GM10266 (cell line): ENCODE measurements around the gene HJV.
"Not testable (repeated sequence)": the region's sequence is repeated elsewhere in the genome, so short reads cannot be mapped to it uniquely, and the experiment has no call there.

Experiments used
- DNase-seq: peaks from one replicate; pipeline ENCODE4 v3.0.0; 2012; ENCODE audit errors: extremely low spot score
- TF ChIP-seq, protein P1 (sequence below): IDR thresholded peaks from 2 replicates; pipeline ENCODE4 v1.5.1; 2012; ENCODE audit warnings: mild to moderate bottlenecking, low read depth; ENCODE audit not compliant: control insufficient read depth, insufficient read depth; ENCODE audit errors: missing control alignments

HJV gene, protein sequence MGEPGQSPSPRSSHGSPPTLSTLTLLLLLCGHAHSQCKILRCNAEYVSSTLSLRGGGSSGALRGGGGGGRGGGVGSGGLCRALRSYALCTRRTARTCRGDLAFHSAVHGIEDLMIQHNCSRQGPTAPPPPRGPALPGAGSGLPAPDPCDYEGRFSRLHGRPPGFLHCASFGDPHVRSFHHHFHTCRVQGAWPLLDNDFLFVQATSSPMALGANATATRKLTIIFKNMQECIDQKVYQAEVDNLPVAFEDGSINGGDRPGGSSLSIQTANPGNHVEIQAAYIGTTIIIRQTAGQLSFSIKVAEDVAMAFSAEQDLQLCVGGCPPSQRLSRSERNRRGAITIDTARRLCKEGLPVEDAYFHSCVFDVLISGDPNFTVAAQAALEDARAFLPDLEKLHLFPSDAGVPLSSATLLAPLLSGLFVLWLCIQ

DNA sequence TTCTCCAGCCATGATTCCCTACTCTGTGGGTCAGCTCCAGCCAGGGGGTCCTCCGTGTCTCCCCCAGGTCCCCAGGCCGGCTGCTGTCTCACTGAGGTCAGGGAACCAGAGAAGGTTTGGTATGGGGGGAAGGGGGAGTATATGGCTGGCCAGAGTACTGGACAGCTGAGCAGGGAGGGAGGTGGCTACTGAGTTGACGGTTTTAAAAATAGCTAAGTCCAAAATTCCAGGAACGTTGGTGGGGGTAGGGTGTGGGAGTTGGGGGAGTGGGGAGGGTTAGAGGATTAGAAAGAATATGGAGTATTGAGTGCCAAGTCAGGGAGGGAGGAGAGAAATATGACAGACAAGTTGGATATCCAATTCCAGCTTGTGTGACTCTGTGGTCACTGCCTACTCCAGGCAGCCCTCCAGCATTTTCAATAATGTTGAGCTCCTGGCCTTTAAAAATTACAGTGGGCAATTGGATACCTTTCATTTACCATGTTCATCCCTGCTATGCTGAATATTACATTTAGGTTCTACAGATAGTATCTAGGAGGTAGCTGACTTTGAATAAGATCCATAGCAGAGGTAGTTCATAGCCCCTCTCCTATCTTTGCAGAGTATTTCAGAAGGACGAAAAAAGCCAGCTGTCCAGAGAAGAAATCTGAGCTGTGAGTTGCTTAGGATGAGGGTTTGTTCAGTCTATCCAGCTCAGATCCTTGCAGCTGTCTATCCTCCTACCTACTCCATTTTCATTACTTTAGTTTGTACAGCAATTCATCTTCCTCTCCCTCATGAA, at the start of gene HJV:
Gene HJV, minus strand, starts transcription at position 114 of the 781 bp plus-strand sequence. CDS start 1,504 bp downstream, outside the sequence.
- TF ChIP-seq, protein P1, sequence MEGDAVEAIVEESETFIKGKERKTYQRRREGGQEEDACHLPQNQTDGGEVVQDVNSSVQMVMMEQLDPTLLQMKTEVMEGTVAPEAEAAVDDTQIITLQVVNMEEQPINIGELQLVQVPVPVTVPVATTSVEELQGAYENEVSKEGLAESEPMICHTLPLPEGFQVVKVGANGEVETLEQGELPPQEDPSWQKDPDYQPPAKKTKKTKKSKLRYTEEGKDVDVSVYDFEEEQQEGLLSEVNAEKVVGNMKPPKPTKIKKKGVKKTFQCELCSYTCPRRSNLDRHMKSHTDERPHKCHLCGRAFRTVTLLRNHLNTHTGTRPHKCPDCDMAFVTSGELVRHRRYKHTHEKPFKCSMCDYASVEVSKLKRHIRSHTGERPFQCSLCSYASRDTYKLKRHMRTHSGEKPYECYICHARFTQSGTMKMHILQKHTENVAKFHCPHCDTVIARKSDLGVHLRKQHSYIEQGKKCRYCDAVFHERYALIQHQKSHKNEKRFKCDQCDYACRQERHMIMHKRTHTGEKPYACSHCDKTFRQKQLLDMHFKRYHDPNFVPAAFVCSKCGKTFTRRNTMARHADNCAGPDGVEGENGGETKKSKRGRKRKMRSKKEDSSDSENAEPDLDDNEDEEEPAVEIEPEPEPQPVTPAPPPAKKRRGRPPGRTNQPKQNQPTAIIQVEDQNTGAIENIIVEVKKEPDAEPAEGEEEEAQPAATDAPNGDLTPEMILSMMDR, result no peak
- DNase-seq, result no peak

DNA sequence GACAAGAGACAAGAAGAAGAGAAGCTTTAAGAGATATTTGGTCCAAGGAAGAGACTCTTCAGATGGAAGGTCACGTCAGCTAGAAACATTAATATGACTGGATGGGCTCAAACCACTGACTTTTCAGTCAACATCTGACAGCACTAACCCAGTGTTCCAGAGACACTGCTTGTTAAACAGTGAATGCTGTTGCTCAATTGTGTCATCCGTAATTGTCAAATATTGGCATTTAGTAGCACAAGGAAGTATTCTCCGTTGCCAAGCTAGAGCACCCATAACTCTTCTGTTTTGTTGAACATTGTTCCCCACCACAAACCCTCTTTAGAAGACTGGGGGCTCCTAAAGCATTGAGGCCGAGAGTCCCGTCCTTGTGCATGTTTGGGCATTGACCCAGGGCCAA, 37.6 kb upstream of the HJV start:
- not testable (repeated sequence) for DNase-seq

DNA sequence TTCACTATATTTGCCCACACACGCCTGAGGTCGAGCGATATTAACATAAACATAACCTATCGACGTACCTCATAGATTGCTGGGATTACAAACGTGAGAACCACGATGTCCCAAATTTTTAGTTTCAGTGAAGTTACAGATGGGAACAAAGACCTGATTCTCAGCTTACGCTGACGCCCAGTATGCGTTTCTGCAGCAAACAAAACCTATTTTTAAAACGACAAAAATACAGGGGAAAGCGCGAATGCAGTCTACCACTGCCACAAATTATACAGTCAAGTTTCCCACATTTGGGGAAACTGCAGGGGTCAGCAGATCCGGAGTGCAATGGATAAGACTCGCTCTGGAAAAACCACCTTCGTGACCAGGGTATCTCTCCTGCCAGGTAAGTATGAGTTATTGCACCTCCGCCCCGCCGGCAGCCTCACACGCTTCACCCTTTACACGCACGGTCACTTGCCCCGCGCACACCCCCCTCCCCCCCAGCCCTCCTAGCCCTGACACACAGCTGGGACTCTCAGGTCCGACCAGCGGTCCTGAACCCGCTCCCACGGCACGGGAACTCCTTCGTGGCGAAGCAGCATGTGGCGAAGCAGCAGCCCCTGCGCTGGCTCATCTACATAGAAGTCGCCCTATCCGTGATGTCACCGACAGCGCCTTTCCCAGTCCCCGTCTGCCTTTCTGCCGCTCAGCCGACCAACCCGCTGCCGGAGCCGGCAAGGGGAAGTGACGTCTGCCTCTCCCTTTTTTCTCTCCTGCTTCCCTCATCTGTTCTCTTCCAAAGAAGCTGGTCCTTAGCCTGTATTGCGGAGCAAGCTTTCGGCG, 30.5 kb upstream of the HJV start:
- DNase-seq, result peak; percentile 74

DNA sequence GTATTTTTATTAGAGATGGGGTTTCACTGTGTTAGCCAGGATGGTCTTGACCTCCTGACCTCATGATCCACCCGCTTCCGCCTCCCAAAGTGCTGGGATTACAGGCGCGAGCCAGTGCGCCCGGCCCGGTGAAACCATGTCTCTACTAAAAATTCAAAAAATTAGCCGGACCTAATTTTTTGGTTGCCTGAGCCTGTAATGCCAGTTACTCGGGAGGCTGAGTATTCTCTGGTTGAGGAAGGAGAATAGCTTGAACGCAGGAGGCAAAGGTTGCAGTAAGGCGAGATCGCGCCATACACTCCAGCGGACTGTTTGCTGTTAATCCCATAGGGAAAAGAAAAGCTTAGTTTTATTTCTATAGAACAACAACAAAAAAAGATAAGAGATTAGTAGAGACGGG, 29.9 kb upstream of the HJV start:
- TF ChIP-seq, protein P1, result no peak
- no peak for DNase-seq

DNA sequence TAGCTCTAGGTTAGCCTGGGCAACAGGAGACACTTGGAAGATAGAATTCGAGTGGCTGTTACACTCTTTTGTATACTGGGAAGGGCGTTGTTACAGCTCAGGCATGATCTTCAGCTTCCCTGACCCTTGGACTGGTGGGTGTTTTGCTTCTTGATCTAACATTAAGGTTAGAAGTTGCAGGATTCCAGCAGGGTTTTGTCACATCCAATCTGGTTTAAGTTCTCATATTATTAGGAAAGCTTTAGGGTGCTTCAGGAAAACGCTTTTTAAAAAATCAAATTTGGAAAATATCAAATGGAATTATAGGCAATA, 29.1 kb upstream of the HJV start:
- not testable (repeated sequence) for DNase-seq

DNA sequence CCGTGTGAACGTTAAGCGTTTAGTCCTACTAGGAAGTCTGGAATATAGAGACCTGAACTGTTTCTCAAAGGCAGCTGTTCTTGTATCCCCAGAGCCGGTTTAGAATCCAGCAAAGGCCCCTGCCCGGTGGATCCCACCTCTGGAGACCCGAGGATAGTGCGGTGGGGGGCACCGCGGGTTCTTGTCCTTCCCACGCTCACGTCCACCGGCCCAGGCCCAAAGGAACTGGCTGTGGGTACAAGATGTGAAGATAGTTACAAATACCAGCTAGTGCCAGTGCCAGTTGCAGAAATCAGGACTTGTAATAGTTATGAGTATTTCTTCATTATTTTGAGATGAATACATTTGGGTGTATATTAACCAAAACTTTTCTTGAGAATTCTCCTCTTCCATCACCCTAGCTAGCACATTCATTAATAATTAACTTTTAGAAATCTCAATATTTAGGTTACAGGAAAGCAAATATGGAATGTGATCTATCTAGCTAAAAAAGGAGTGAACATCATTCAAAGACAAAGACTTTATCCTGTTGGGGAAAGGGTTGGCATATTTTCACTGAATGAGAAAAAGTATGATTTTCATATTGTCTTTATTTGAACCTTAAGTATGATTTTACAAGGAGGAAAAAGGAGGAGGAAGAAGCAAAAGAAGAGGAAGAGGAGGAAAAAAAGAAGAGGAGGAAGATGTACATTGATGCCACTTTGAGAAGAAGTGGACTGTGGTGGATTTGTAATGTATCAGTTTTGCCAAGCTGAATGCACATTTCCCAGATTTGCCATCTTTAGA, 28.5 kb upstream of the HJV start:
- DNase-seq, result not testable (repeated sequence)

DNA sequence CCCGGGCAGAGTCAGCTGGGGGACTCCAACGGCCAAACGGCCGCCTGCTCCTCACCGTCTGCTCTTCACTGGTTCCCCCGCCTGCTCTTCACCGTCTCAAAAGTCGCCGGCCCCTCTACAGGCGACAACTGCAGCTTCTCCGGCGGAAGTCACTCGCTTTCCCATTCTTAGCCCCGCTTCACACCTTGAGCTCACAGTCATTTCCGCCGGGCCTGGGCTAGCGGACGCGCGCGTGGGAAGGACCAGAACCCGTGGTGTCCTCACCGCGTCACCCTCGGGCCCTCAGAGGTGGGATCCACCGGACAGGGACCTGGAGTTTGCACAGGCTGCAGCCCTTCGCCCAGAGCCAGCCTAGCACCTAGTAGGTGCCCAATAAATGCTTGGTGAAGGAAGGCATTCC, 27.9 kb upstream of the HJV start:
- DNase-seq, result no peak
- TF ChIP-seq, protein P1, result no peak

DNA sequence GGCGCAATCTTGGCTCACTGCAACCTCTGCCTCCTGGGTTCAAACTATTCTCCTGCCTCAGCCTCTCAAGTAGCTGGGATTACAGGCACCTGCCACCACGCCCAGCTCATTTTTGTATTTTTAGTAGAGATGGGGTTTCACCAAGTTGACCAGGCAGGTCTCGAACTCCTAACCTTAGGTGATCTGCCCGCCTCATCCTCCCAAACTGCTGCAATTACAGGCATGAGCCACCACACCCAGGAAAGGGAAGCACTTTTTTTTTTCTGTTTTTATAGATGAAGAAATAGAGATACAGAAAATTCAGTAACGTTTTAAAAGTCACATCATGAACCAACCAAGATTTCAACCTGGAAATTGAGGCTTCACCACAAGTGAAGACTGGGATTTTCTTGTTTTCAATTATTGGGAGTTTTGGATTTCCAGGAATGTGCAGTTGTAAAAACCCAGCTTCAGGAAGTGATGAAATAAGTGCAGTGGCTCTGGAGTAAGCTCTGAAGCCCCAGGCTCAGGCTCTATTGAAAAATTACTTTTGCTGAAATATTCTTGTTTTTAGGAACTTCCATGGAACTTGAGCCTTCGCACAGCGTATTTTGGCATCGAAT, 27.1 kb upstream of the HJV start:
- not testable (repeated sequence) for DNase-seq

DNA sequence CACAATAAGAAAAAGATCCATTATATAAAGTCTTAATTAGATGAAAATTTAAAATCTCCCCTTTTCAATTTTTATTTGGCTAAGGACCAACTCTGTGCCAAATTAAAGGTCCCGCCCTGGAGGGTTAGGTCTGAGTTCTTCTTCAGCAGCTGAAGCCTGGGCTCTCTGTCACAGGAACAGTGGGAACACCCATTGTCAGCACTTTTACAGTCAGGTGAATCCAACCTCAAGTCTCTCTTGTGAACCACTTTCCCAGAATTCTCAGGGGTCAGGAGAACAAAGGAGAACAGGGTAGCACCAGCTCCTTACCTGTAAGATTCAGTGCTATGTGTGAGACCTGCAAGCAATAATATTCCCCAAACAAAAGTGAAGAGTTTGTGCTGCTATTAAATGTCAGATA, 25.1 kb upstream of the HJV start:
- no peak for DNase-seq
- TF ChIP-seq, protein P1, result no peak
